HepG2 (cell line): ENCODE results near the gene FGFR2. TPM values are rescaled to one million over a fixed set of nuclear protein-coding genes. Genes with fewer than 3 reads are reported as not detected.

Source experiments
- ATAC-seq: fragments of 200-7000 bp; cut with Tn5 transposase; 3 replicates; pipeline ENCODE4 v1.9.1; 2020; ENCODE audit warnings: mild to moderate bottlenecking, moderate library complexity
- BruUV-seq: library from RNA; stranded (reverse); fragments of 400-500 nt; replicated peaks from 2 replicates; lab custom pipeline; 2021; lab: Mats Ljungman, UMichigan
- CTCF ChIA-PET: fragments of 300-600 bp; formaldehyde crosslinking; extraction: SDS; loops from one replicate; lab custom pipeline; 2021; ENCODE audit warnings: low total read pairs, inconsistent platforms, low intra/inter-chr PET ratio; lab: Yijun Ruan, JAX
- POLR2A ChIA-PET: fragments of 350-600 bp; sonication (Branson Sonifier 250); formaldehyde crosslinking; loops from one replicate; lab custom pipeline; 2020; ENCODE audit warnings: antibody characterized with exemption, inconsistent platforms; lab: Yijun Ruan, JAX
- DNase-seq: peaks from one replicate; pipeline ENCODE4 v3.0.0-alpha.2; 2015; ENCODE audit warnings: low spot score
- FAIRE-seq: peaks from 3 replicates; lab custom pipeline; 2011; peaks lifted over from hg19 to GRCh38; lab: Jason Lieb, UNC
- H2AFZ ChIP-seq: one replicate; pipeline ENCODE4 v1.6.1; 2011; ENCODE audit warnings: low read length, inconsistent platforms
- H3K27ac ChIP-seq: fragments of 300-600 bp; 3 replicates; pipeline ENCODE4 v1.8.0; 2011; ENCODE audit warnings: mixed run types, mild to moderate bottlenecking, mixed read lengths, low read length, inconsistent platforms; ENCODE audit not compliant: insufficient read depth; ENCODE audit errors: extremely low read length
- H3K27me3 ChIP-seq, 2 experiments: fragments of 200-600 bp in 1 of 2; 2 replicates in 1 of 2; 3 replicates in 1 of 2; pipeline versions ENCODE4 v1.6.0 to v1.8.0; 2011; ENCODE audit warnings: low read length in 2 of 2, mild to moderate bottlenecking in 2 of 2, moderate library complexity in 2 of 2, inconsistent platforms in 1 of 2; ENCODE audit not compliant: insufficient read depth in 2 of 2, control insufficient read depth in 1 of 2
- H3K36me3 ChIP-seq, 2 experiments: fragments of 200-600 bp in 1 of 2; replicated peaks in 1 of 2; 2 replicates in 1 of 2; 3 replicates in 1 of 2; pipeline versions ENCODE4 v1.5.1 to v1.8.0; 2011; ENCODE audit warnings: low read length in 2 of 2, inconsistent platforms in 1 of 2; ENCODE audit not compliant: insufficient read depth in 2 of 2, control insufficient read depth in 1 of 2
- H3K4me1 ChIP-seq: 2 replicates; pipeline ENCODE4 v1.5.1; 2012; ENCODE audit warnings: low read length, inconsistent platforms; ENCODE audit not compliant: insufficient read depth
- H3K4me2 ChIP-seq: 2 replicates; pipeline ENCODE4 v1.6.0; 2011; ENCODE audit warnings: low read depth, low read length, inconsistent platforms
- H3K4me3 ChIP-seq, 3 experiments: fragments of 200-600 bp in 1 of 3; sonication (generic), shearing (Covaris generic) in 1 of 3; replicated peaks in 1 of 3; 2 replicates each; pipeline ENCODE4 v1.5.1; 2011 to 2016; ENCODE audit warnings: low read length in 3 of 3, inconsistent platforms in 2 of 3, low read depth in 2 of 3, mild to moderate bottlenecking in 2 of 3, control low read depth in 1 of 3, mixed read lengths in 1 of 3; ENCODE audit not compliant: insufficient read depth in 1 of 3
- H3K79me2 ChIP-seq: one replicate; pipeline ENCODE4 v1.6.1; 2011; ENCODE audit warnings: low read length, inconsistent platforms; ENCODE audit not compliant: insufficient read depth
- H3K9ac ChIP-seq: 2 replicates; pipeline ENCODE4 v1.6.0; 2011; ENCODE audit warnings: mild to moderate bottlenecking, low read depth, low read length, inconsistent platforms; ENCODE audit not compliant: insufficient read depth
- H3K9me3 ChIP-seq: 2 replicates; pipeline ENCODE4 v1.5.1; 2012; ENCODE audit warnings: mild to moderate bottlenecking, low read length
- H4K20me1 ChIP-seq: 2 replicates; pipeline ENCODE4 v1.6.0; 2011; ENCODE audit warnings: inconsistent platforms, mild to moderate bottlenecking, low read length, moderate library complexity; ENCODE audit not compliant: insufficient read depth
- ATM ChIP-seq: fragments of 450-650 bp; IDR thresholded peaks from 2 replicates; pipeline ENCODE4 v1.7.1; 2017; ENCODE audit warnings: mild to moderate bottlenecking, borderline replicate concordance
- CREM ChIP-seq, 2 experiments: sonication (generic) in 1 of 2; formaldehyde crosslinking in 1 of 2; IDR thresholded peaks; 2 replicates each; pipeline versions ENCODE4 v1.4.0 to v1.6.1; 2016 to 2020; ENCODE audit warnings: antibody characterized with exemption in 1 of 2, mild to moderate bottlenecking in 1 of 2, missing genetic modification reagents in 1 of 2
- IKZF5 ChIP-seq: IDR thresholded peaks from 2 replicates; pipeline ENCODE4 v1.6.1; 2018; ENCODE audit warnings: missing genetic modification reagents, mild to moderate bottlenecking, missing compliant biosample characterization
- RCOR2 ChIP-seq: IDR thresholded peaks from 2 replicates; pipeline ENCODE4 v1.6.1; 2016; ENCODE audit warnings: missing biosample characterization, missing genetic modification reagents
- SP1 ChIP-seq, 2 experiments: fragments of 450-650 bp in 1 of 2; sonication (generic) in 1 of 2; formaldehyde crosslinking in 1 of 2; IDR thresholded peaks; 2 replicates each; pipeline versions ENCODE4 v1.4.0 to v1.6.1; 2016 to 2020; ENCODE audit warnings: missing genetic modification reagents in 1 of 2
- ZC3H13 ChIP-seq: sonication (generic); formaldehyde crosslinking; IDR thresholded peaks from 2 replicates; pipeline ENCODE4 v1.8.1; 2023; ENCODE audit warnings: mild to moderate bottlenecking, missing genetic modification reagents, moderate library complexity
- ZMYM4 ChIP-seq: sonication (generic); formaldehyde crosslinking; IDR thresholded peaks from 2 replicates; pipeline ENCODE4 v1.8.1; 2023; ENCODE audit warnings: mild to moderate bottlenecking, missing genetic modification reagents
- ZNF280D ChIP-seq: sonication (generic); formaldehyde crosslinking; IDR thresholded peaks from 2 replicates; pipeline ENCODE4 v1.5.1; 2020; ENCODE audit warnings: mild to moderate bottlenecking, missing genetic modification reagents
- ZNF350 ChIP-seq: sonication (generic); formaldehyde crosslinking; IDR thresholded peaks from 2 replicates; pipeline ENCODE4 v1.4.0; 2020; ENCODE audit warnings: mild to moderate bottlenecking, low read depth, missing genetic modification reagents, borderline replicate concordance
- WGBS: methylation state at CpG from one replicate; pipeline ENCODE4 v1.1.6; 2017; ENCODE audit warnings: low lambda C conversion rate; 5-methylcytosine and 5-hydroxymethylcytosine counted together
- in situ Hi-C: cut with HindIII; loops from 2 replicates; pipeline ENCODE4 v1.10.0; 2017; ENCODE audit warnings: low pct_unique_long_range_greater_than_20kb; ENCODE audit not compliant: extremely low pct_ligation_motif_present
- intact Hi-C: fragments of 100-400 bp; cut with micrococcal nuclease; formaldehyde crosslinking; loops from one replicate; pipeline ENCODE4 v1.10.0; 2022; ENCODE audit not compliant: unreplicated experiment
- polyA plus RNA-seq, 8 experiments: library from polyadenylated mRNA; depleted of rRNA in 3 of 8; stranded (reverse) in 7 of 8; unstranded in 1 of 8; fragments of >200 nt; fragmentation: Illumina TruSeq in 4 of 8; extraction: Trizol in 4 of 8; gene quantifications; 2 replicates each; pipeline versions ENCODE4 v1.2.1 to v1.2.3, GENCODE V29; 2011 to 2016; ENCODE audit warnings: low read depth in 4 of 8, missing spikeins in 1 of 8, mixed read lengths in 1 of 8; ENCODE audit not compliant: insufficient read depth in 1 of 8
- total RNA-seq, 5 experiments: library from RNA; depleted of rRNA; stranded (reverse); fragments of >200 nt; fragmentation: Illumina TruSeq; extraction: Trizol; gene quantifications; 2 replicates each; pipeline ENCODE4 v1.2.3, GENCODE V29; 2016; ENCODE audit warnings: low read depth in 1 of 5

The FGFR2 gene
- total and polyA plus RNA-seq, 2 of the 13 experiments (the other 11 are each of a cell fraction or from before 2014, with no cell fraction given) = 1.6 to 2.6 TPM

GRCh38 chr10:121556918-121557573 is 41.2 kb downstream of the FGFR2 start:
- Histone ChIP-seq H3K27ac (no peak overlapping the region), H3K27me3 (no peaks in the 10 kb centered on the region; a peak in 1 of 5 replicates), H3K4me1 (peaks cover 33% of the 10 kb centered on the region), H4K20me1 (no peaks in the 10 kb centered on the region), H2AFZ (no peak overlapping the region), H3K9me3 (no peaks in the 10 kb centered on the region), H3K36me3 (no peaks in the 10 kb centered on the region), H3K9ac (no peak overlapping the region), H3K4me3 (no peak overlapping the region), H3K79me2 (no peaks in the 10 kb centered on the region), H3K4me2 (no peak overlapping the region)
- no peak for ATAC-seq
- POLR2A ChIA-PET = no interaction called here
- no peak for FAIRE-seq
- CTCF ChIA-PET = no interaction called here
- BruUV-seq = no TSS peak
- 89% methylated on average over 6 of the region's 6 CpGs for WGBS
- intact Hi-C loops (no loop called here), in situ Hi-C loops (no loop called here)
- no peak for TF ChIP-seq SP1 (IDR thresholded peaks at IDR 0.05)
- TF ChIP-seq SP1 (CRISPR knock-in tag; IDR thresholded peaks at IDR 0.05) = no peak
- TF ChIP-seq ZMYM4 (CRISPR knock-in tag) = no peak
- TF ChIP-seq IKZF5 (CRISPR knock-in tag) = no peak
- no peak for TF ChIP-seq CREM (IDR thresholded peaks at IDR 0.05)
- TF ChIP-seq CREM (CRISPR knock-in tag; IDR thresholded peaks at IDR 0.05) = no peak
- TF ChIP-seq RCOR2 (CRISPR knock-in tag) = no peak
- TF ChIP-seq ZNF350 (CRISPR knock-in tag) = no peak
- no peak for TF ChIP-seq ZC3H13 (CRISPR knock-in tag)
- no peak for TF ChIP-seq ATM
- TF ChIP-seq ZNF280D (CRISPR knock-in tag) = no peak
- no peak for DNase-seq
